HCT116 (cell line): ENCODE results near the gene GOLGA6A. TPM values are rescaled to one million over a fixed set of nuclear protein-coding genes. Genes with fewer than 3 reads are reported as not detected.

ENCODE experiments used
- ATAC-seq: fragments of 200-7000 bp; cut with Tn5 transposase; 2 replicates; pipeline ENCODE4 v1.9.1; 2020; ENCODE audit warnings: mild to moderate bottlenecking, moderate library complexity
- BruUV-seq: library from RNA; stranded (reverse); fragments of 400-500 nt; replicated peaks from 2 replicates; lab custom pipeline; 2021; lab: Mats Ljungman, UMichigan
- CTCF ChIA-PET: fragments of 300-600 bp; sonication (Branson Sonifier 250); formaldehyde crosslinking; loops from one replicate; lab custom pipeline; 2021; ENCODE audit warnings: antibody characterized with exemption; lab: Charles Lee
- POLR2A ChIA-PET: fragments of 300-600, 350-600 bp; sonication (Branson Sonifier 250); formaldehyde crosslinking; loops from one replicate; lab custom pipeline; 2021; ENCODE audit warnings: antibody characterized with exemption; lab: Charles Lee
- RAD21 ChIA-PET, 2 experiments: fragments of 300-600 bp; sonication (Branson Sonifier 250); formaldehyde crosslinking; loops; one replicate each; lab custom pipeline; 2023; ENCODE audit warnings: low total read pairs in 2 of 2; ENCODE audit not compliant: uncharacterized antibody in 2 of 2, unreplicated experiment in 2 of 2, low non-redundant PET in 1 of 2; lab: Charles Lee
- DNase-seq: peaks from one replicate; pipeline ENCODE4 v3.0.0-alpha.2; 2010; ENCODE audit warnings: low read depth, low spot score
- H2AFZ ChIP-seq: fragments of 200-600 bp; shearing (Covaris generic), sonication (generic); 2 replicates; pipeline ENCODE4 v1.6.1; 2017; ENCODE audit warnings: low read depth, mixed run types, mixed read lengths, antibody characterized with exemption, low read length; ENCODE audit not compliant: poor library complexity, severe bottlenecking
- H3K27ac ChIP-seq: 2 replicates; pipeline ENCODE4 v1.5.1; 2012; ENCODE audit warnings: low read depth, low read length
- H3K27me3 ChIP-seq: fragments of 200-600 bp; sonication (generic); 2 replicates; pipeline ENCODE4 v1.6.1; 2016; ENCODE audit warnings: mixed run types, low read length, mixed read lengths; ENCODE audit not compliant: insufficient read depth
- H3K36me3 ChIP-seq, 2 experiments: fragments of 200-500 bp in 1 of 2; fragments of 200-600 bp in 1 of 2; sonication (Bioruptor generic) in 1 of 2; sonication (generic) in 1 of 2; 2 replicates each; pipeline versions ENCODE4 v1.5.1 to v1.6.1; 2014 to 2016; ENCODE audit warnings: low read length in 2 of 2, inconsistent platforms in 1 of 2, mixed read lengths in 1 of 2, mixed run types in 1 of 2; ENCODE audit not compliant: insufficient read depth in 2 of 2, control insufficient read depth in 1 of 2
- H3K4me1 ChIP-seq, 2 experiments: fragments of 200-600 bp in 1 of 2; sonication (generic) in 1 of 2; 2 replicates each; pipeline versions ENCODE4 v1.5.1 to v1.6.1; 2012 to 2017; ENCODE audit warnings: low read length in 2 of 2, inconsistent platforms in 1 of 2, mild to moderate bottlenecking in 1 of 2, mixed read lengths in 1 of 2, mixed run types in 1 of 2, moderate library complexity in 1 of 2; ENCODE audit not compliant: insufficient read depth in 2 of 2, control insufficient read depth in 1 of 2
- H3K4me2 ChIP-seq: fragments of 200-600 bp; sonication (generic); 2 replicates; pipeline ENCODE4 v1.6.1; 2017; ENCODE audit warnings: mixed run types, low read length, mixed read lengths
- H3K4me3 ChIP-seq, 2 experiments: fragments of 200-600 bp in 1 of 2; sonication (generic) in 1 of 2; replicated peaks in 1 of 2; 2 replicates each; pipeline ENCODE4 v1.5.1; 2011 to 2016; ENCODE audit warnings: low read length in 2 of 2, control low read depth in 1 of 2, low read depth in 1 of 2, mild to moderate bottlenecking in 1 of 2, mixed read lengths in 1 of 2, mixed run types in 1 of 2
- H3K79me2 ChIP-seq: fragments of 200-600 bp; sonication (generic); 2 replicates; pipeline ENCODE4 v1.6.1; 2017; ENCODE audit warnings: mild to moderate bottlenecking, mixed run types, low read length, moderate library complexity, mixed read lengths; ENCODE audit not compliant: insufficient read depth
- H3K9ac ChIP-seq: fragments of 200-600 bp; sonication (generic); 2 replicates; pipeline ENCODE4 v1.6.1; 2016; ENCODE audit warnings: low read length, mixed read lengths
- H3K9me2 ChIP-seq: fragments of 200-600 bp; sonication (generic), shearing (Covaris generic); 2 replicates; pipeline ENCODE4 v1.6.1; 2017; ENCODE audit warnings: mixed run types, mild to moderate bottlenecking, moderate library complexity; ENCODE audit not compliant: insufficient read depth
- H3K9me3 ChIP-seq, 2 experiments: fragments of 200-500 bp in 1 of 2; fragments of 200-600 bp in 1 of 2; sonication (Bioruptor generic) in 1 of 2; sonication (generic) in 1 of 2; 2 replicates each; pipeline ENCODE4 v1.6.1; 2014 to 2017; ENCODE audit warnings: low read length in 2 of 2, mixed read lengths in 2 of 2, inconsistent platforms in 1 of 2, low read depth in 1 of 2, mild to moderate bottlenecking in 1 of 2, mixed run types in 1 of 2, moderate library complexity in 1 of 2; ENCODE audit not compliant: control insufficient read depth in 1 of 2, insufficient read depth in 1 of 2
- H4K20me1 ChIP-seq: fragments of 200-600 bp; sonication (generic), shearing (Covaris generic); 2 replicates; pipeline ENCODE4 v1.6.1; 2017; ENCODE audit warnings: mixed run types, mild to moderate bottlenecking, moderate library complexity; ENCODE audit not compliant: insufficient read depth
- CBX3 ChIP-seq: IDR thresholded peaks from 2 replicates; pipeline ENCODE4 v1.6.1; 2012; ENCODE audit warnings: low read depth
- CEBPB ChIP-seq: IDR thresholded peaks from 2 replicates; pipeline ENCODE4 v1.6.1; 2012; ENCODE audit warnings: low read depth
- ELF1 ChIP-seq: IDR thresholded peaks from 2 replicates; pipeline ENCODE4 v1.6.1; 2012; ENCODE audit warnings: low read depth, borderline replicate concordance
- EZH2 ChIP-seq: fragments of 200-600 bp; sonication (generic); IDR thresholded peaks from 2 replicates; pipeline ENCODE4 v1.6.1; 2017; ENCODE audit warnings: antibody characterized with exemption, mixed run types
- EZH2phosphoT487 ChIP-seq: fragments of 200-600 bp; IDR thresholded peaks from 2 replicates; pipeline ENCODE4 v1.6.1; 2018; ENCODE audit warnings: antibody characterized with exemption, borderline replicate concordance
- FOSL1 ChIP-seq: IDR thresholded peaks from 2 replicates; pipeline ENCODE4 v1.6.1; 2012; ENCODE audit warnings: low read depth
- JUND ChIP-seq: IDR thresholded peaks from 2 replicates; pipeline ENCODE4 v1.6.1; 2012
- MAX ChIP-seq: IDR thresholded peaks from 2 replicates; pipeline ENCODE4 v1.6.1; 2012
- SIN3A ChIP-seq: IDR thresholded peaks from 2 replicates; pipeline ENCODE4 v1.6.1; 2012; ENCODE audit warnings: low read depth
- YY1 ChIP-seq: IDR thresholded peaks from 2 replicates; pipeline ENCODE4 v1.6.1; 2011; ENCODE audit warnings: low read length, low read depth, moderate library complexity, mild to moderate bottlenecking; ENCODE audit not compliant: insufficient replicate concordance; ENCODE audit errors: extremely low read depth
- ZNF274 ChIP-seq: fragments of 200-500 bp; sonication (Bioruptor generic); IDR thresholded peaks from 2 replicates; pipeline ENCODE4 v1.6.1; 2014; ENCODE audit warnings: mild to moderate bottlenecking, low read depth, low read length, inconsistent platforms
- intact Hi-C: fragments of 100-400 bp; cut with micrococcal nuclease; formaldehyde crosslinking; loops from 2 replicates; pipeline ENCODE4 v1.10.0; 2022
- total RNA-seq: library from RNA; stranded (reverse); gene quantifications from one replicate; pipeline ENCODE4 v1.2.1, GENCODE V29; 2021; ENCODE audit not compliant: unreplicated experiment

GOLGA6A gene
- total RNA-seq, 1 experiment from 2014 or later = 0.39 TPM

GRCh38 chr15:74041777-74042435 is 40.4 kb downstream of the GOLGA6A start:
- RAD21 ChIA-PET = no interaction called here
- H3K4me2 ChIP-seq = no peak overlapping the region
- POLR2A ChIA-PET = no interaction called here
- H3K9ac ChIP-seq = no peak overlapping the region
- no peak overlapping the region for H3K4me3 ChIP-seq
- H3K9me3 ChIP-seq = no peaks in the 10 kb centered on the region
- H3K4me1 ChIP-seq = peaks cover 0 to 9% of the 10 kb centered on the region in 2 experiments; a peak in 1 of 4 replicates
- H3K27me3 ChIP-seq = no peaks in the 10 kb centered on the region
- H3K9me2 ChIP-seq = no peaks in the 10 kb centered on the region
- intact Hi-C loops = no loop called here
- BruUV-seq = no TSS peak
- no peak overlapping the region for H2AFZ ChIP-seq
- H3K36me3 ChIP-seq = no peaks in the 10 kb centered on the region
- H4K20me1 ChIP-seq = no peaks in the 10 kb centered on the region
- TF ChIP-seq EZH2 = no peak
- no peak for TF ChIP-seq MAX
- no peak for TF ChIP-seq EZH2phosphoT487
- TF ChIP-seq JUND = no peak
- TF ChIP-seq FOSL1 = no peak
- no peak for TF ChIP-seq ELF1
- TF ChIP-seq CBX3 = no peak
- no peak for TF ChIP-seq ZNF274
- TF ChIP-seq CEBPB = no peak
- H3K79me2 ChIP-seq = no peaks in the 10 kb centered on the region
- H3K27ac ChIP-seq = no peak overlapping the region
- no peak for ATAC-seq
- CTCF ChIA-PET = interaction anchor here (1.5 kb wide), 1 partner anchor 91 kb away, joined by 5 read pairs; no protein-coding TSS in a partner anchor
- DNase-seq = no peak

- Histone ChIP-seq H3K27ac (no peak overlapping the region), H3K9me2 (no peaks in the 10 kb centered on the region), H3K79me2 (no peaks in the 10 kb centered on the region), H3K4me1 (peaks cover 0 to 9% of the 10 kb centered on the region in 2 experiments; a peak in 1 of 4 replicates), H2AFZ (no peak overlapping the region), H3K9me3 (no peaks in the 10 kb centered on the region), H3K9ac (no peak overlapping the region), H3K27me3 (no peaks in the 10 kb centered on the region), H3K4me3 (no peak overlapping the region), H3K4me2 (no peak overlapping the region), H3K36me3 (no peaks in the 10 kb centered on the region), H4K20me1 (no peaks in the 10 kb centered on the region)
- CTCF ChIA-PET = interaction anchor here (1.4 to 6.5 kb wide), 3 partner anchors 10 to 90 kb away, joined by 4 to 132 read pairs (median 5); no protein-coding TSS in a partner anchor
- ATAC-seq = no peak
- POLR2A ChIA-PET = no interaction called here
- RAD21 ChIA-PET = no interaction called here
- intact Hi-C loops = no loop called here
- BruUV-seq = no TSS peak
- no peak for DNase-seq
- no peak for TF ChIP-seq ELF1
- TF ChIP-seq EZH2phosphoT487 = no peak
- no peak for TF ChIP-seq CBX3
- no peak for TF ChIP-seq SIN3A
- TF ChIP-seq JUND = no peak
- TF ChIP-seq YY1 = no peak
- no peak for TF ChIP-seq CEBPB
Observed at GRCh38 chr15:74041311-74041756, 41.0 kb downstream of the GOLGA6A start.
